NOMO-1 treated with DMSO at 0.1 percent for 48 hours (cell line): ENCODE measurements around the gene RBM12.
"Not testable (repeated sequence)": the region's sequence is repeated elsewhere in the genome, so short reads cannot be mapped to it uniquely, and the experiment has no call there.

ENCODE experiments used
- DNase-seq: peaks from one replicate; lab custom pipeline; 2025; ENCODE audit not compliant: unreplicated experiment; lab: John Stamatoyannopoulos, UW

Gene RBM12

DNA sequence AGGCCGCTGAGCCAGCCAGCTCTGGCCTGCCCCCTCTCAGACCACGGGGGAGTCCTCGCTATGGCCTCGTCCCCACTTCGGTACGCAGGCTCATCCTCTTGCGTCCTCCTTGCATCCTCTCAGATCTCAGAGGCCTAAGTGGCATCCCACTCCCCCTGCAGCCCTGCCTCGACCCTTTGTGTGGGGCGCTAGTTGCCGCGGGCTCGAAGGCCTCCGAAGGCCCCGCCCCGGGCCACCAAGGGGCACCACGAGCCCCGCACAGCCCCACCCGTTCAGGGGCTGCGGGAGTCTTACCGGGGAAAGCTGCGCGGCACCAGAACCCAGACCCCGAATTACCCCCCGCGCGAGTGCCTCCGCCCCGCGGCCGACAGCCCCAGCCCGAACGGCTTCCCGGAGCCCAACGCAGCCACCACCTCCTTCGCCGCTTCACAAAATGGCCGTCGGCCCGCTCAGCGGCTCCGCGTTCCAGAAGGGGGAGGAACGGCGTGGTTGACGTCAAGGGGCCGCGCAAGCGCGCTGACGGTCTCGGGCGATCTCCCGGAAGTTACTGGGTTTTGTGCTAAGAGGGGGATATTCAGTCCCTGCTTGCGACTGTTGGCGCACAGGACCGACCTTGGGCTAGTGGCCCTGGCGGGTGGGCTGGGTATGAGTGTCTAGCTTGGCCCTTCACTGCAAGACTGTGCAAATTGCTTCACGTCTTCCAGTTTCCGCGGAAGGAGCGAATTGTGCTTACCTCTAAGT, at the start of gene RBM12, which contains the start of gene CPNE1:
RBM12 (minus strand) TSS at position 435 of the 741 bp plus-strand sequence. CDS start 9,578 bp downstream, outside the sequence.
CPNE1 (minus strand) TSS at position 435 of the 741 bp plus-strand sequence. CDS start 31,977 bp downstream, outside the sequence.
- DNase-seq, result peak; percentile 91

- DNase-seq, result no peak
Observed at GRCh38 chr20:35714127-35714526, 49.4 kb upstream of the RBM12 start.

DNA sequence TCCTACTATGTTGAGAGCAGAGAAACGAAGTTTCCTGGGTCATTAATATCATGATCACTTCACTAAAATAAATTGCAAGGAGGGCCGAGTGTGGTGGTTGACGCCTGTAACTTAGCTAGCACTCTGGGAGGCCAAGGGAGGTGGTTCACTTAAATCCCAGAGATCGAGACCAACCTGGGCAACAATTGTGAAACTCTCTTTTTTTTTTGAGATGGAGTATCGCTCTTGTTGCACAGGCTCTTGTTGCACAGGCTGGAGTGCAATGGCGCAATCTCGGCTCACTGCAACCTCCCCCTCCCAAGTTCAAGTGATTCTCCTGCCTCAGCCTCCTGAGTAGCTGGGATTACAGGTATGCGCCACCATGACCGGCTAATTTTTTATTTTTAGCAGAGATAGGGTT, 48.4 kb upstream of the RBM12 start:
- not testable (repeated sequence) for DNase-seq

DNA sequence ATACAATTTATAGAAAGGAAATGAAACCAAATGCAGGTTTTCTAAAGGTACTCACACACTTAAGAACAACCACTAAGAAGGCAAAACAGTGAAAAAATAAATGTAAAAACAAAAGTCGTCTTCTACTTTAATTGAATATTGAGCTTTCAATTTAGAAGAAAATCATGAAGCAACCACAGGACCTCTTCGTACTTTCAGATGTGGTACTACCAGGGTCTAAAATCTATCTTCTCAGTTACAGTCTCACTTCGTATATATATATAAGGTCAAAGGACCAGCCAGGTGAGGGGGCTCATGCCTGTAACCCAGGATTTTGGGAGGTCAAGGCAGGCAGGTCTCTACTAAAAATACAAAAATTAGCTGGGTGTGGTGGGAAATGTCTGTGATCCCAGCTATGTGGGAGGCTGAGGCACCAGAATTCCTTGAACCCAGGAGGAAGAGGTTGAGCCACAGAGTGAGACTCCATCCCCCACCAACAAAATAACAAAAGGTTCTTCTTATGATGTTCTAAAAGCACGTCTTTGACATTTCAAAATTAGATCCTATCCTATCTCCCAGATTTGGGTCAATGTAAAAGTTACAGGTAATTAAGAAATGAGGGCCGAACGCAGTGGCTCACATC, 47.0 kb upstream of the RBM12 start:
- DNase-seq, result no peak

- no peak for DNase-seq
Observed at GRCh38 chr20:35710884-35711587, 46.3 kb upstream of the RBM12 start.

- DNase-seq, result no peak
Observed at GRCh38 chr20:35710039-35710438, 45.3 kb upstream of the RBM12 start.

DNA sequence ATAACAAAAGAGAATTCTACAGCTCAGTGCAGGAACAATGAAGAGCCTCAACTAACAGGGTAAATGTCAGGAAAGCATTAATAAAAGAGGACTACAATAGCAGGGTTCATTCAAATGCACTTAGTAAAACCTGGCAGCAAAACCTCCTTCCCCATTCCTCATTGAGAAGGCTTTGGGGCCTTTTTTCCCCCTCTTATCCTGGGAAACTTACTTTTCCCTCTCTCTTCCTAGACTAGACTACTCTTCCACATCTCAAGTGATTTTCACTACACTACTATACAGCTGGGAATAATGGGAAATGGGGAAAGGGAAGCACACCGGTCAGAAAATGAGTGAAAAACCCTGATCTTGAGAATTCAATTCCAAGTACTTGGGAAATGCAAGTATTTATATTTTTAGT, 44.6 kb upstream of the RBM12 start:
- DNase-seq, result no peak

- no peak for DNase-seq
Observed at GRCh38 chr20:35708502-35708901, 43.8 kb upstream of the RBM12 start.

GRCh38 chr20:35706591-35707529, 42.2 kb upstream of the RBM12 start:
- DNase-seq, result not testable (repeated sequence)

DNA sequence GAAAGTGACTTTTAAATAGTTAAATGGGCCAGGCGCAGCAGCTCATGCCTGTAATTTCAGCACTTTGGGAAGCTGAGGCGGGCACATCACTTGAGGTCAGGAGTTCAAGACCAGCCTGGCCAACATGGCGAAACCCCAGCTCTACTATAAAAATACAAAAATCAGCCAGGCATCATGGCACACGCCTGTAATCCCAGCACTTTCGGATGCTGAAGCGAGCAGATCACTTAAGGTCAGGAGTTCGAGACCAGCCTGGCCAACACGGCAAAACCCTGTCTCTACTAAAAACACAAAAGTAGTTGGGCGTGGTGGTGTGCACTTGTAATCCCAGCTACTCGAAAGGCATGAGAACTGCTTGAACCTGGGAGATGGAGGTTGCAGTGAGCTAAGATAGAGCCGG, 41.2 kb upstream of the RBM12 start:
- not testable (repeated sequence) for DNase-seq

GRCh38 chr20:35704514-35705261, 40.0 kb upstream of the RBM12 start:
- DNase-seq, result no peak

- no peak for DNase-seq
Observed at GRCh38 chr20:35702824-35703695, 38.4 kb upstream of the RBM12 start.

DNA sequence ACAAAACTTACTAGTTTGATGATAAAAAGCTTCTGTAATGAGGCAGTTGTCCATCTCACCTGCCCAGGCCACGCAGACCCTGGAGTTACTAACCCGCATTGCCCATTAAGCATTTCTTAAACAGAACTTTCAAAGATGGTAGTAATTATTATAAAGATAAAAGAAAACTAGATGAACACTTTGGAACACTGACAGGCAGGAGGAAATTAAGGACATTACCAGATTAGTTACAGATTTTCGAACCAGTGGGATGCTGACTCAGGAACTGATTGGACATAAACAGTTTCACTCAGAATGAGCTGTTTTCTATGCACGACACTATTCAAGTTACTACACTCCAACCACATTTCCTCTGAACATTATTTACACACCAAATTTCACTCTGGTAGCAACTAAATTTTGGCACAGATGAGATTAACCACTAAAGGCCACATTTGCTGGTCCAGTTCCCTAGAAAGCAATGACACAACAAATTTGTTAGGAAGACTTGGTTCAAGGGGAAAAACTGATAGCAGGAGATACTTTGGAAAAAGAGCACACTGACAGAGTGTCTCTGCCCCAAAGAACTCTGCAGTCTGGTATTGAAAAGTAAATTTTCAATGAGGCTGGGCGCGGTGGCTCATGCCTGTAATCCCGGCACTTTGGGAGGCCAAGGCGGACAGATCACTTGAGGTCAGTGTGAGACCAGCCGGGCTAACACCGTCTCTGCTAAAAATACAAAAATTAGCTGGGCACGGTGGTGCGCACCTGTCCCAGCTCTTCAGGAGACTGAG, 37.5 kb upstream of the RBM12 start:
- DNase-seq, result no peak

DNA sequence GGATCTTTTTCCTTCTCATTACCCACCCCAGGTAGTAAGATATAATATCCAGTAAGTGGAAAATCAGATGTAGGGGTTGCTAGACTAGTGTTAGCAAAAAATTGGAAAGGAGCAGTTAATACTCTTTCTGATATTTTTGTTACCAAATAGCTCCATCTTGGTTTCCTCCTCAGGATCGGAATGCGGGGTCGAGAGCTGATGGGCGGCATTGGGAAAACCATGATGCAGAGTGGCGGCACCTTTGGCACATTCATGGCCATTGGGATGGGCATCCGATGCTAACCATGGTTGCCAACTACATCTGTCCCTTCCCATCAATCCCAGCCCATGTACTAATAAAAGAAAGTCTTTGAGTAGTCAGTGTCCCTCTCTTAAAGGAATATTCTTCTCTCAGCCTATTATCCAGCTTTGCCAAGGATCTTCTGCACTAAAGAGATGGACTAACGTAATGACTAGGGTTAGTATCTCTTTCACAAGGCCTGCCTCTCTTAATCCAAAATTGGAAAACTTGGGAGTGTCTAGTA, 36.0 kb upstream of the RBM12 start:
- DNase-seq, result no peak

GRCh38 chr20:35699957-35700624, 35.4 kb upstream of the RBM12 start:
- DNase-seq, result peak; percentile 26

DNA sequence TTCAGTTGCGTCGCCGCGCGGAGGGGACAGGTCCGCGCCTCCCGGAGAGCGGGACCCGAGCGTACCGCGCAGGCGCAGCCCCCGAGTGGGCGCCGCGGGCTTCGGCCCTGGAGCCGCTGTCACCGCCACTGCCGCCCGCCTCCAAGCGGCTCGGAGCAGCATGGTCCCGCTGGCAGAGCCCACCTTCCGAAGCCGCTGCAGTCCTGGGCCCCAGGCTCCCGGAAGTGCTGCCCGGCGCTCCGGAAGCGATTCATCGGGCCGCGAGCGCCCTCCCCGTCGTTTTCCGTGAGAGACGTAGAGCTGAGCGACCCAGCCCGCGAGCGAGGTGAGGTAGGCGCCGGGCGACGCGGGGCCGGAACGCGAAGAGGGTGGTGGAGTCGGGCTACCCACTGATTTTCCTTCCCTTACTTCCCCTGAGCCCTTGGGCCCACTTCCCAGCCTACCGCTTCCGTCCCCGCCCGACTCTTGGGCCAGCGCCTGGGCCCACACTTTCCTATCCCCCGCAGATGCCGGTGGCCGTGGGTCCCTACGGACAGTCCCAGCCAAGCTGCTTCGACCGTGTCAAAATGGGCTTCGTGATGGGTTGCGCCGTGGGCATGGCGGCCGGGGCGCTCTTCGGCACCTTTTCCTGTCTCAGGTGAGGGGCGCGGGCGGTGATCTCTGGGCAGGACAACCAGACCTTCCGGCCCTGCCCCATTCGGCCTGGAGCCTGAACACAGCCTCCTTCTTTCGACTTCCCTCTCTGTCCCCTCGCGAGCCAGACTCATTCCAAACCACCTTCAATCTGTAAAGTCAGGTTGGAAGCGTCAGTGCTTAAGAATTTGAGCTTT, 34.6 kb upstream of the RBM12 start, which contains the start of the genes NFS1 and ROMO1:
NFS1 (minus strand) TSS at position 226 of the 830 bp plus-strand sequence; CDS start at position 162, 64 bp downstream.
ROMO1 (plus strand) TSS at position 279 of the 830 bp plus-strand sequence; CDS start at position 507, 228 bp downstream.
- peak; percentile 83 for DNase-seq
